HUES64 (cell line): ENCODE results near the gene RGSL1.
"Not testable (repeated sequence)": the region's sequence is repeated elsewhere in the genome, so short reads cannot be mapped to it uniquely, and the experiment has no call there.

Experiments used
- H3K27ac ChIP-seq: 2 replicates; pipeline ENCODE4 v1.7.0; 2013; ENCODE audit warnings: low read depth, low read length, inconsistent platforms
- H3K27me3 ChIP-seq: 2 replicates; pipeline ENCODE4 v1.6.1; 2013; ENCODE audit warnings: mild to moderate bottlenecking, low read length; ENCODE audit not compliant: insufficient read depth
- H3K36me3 ChIP-seq: 2 replicates; pipeline ENCODE4 v1.6.1; 2013; ENCODE audit warnings: mild to moderate bottlenecking, low read length; ENCODE audit not compliant: insufficient read depth
- H3K4me1 ChIP-seq: 2 replicates; pipeline ENCODE4 v1.6.1; 2013; ENCODE audit warnings: mild to moderate bottlenecking, low read length, moderate library complexity; ENCODE audit not compliant: insufficient read depth
- H3K4me3 ChIP-seq: 2 replicates; pipeline ENCODE4 v1.5.1; 2013; ENCODE audit warnings: mild to moderate bottlenecking, low read length, moderate library complexity
- H3K9ac ChIP-seq: 2 replicates; pipeline ENCODE4 v1.6.1; 2013; ENCODE audit warnings: mild to moderate bottlenecking, low read depth, low read length
- H3K9me3 ChIP-seq: 2 replicates; pipeline ENCODE4 v1.6.1; 2013; ENCODE audit warnings: low read depth, low read length; ENCODE audit not compliant: insufficient read depth
- WGBS: fragments of 150-250, 120-280 bp; methylation state at CpG from one replicate; pipeline ENCODE4 v1.1.7; 2013; ENCODE audit warnings: missing lambda C conversion rate; 5-methylcytosine and 5-hydroxymethylcytosine counted together

The RGSL1 gene

GRCh38 chr1:182484531-182485257 is 34.7 kb downstream of the RGSL1 start:
- Histone ChIP-seq H3K9ac (no peak overlapping the region), H3K36me3 (no peaks in the 10 kb centered on the region), H3K4me3 (no peak overlapping the region), H3K27me3 (no peaks in the 10 kb centered on the region), H3K4me1 (no peaks in the 10 kb centered on the region), H3K9me3 (no peaks in the 10 kb centered on the region), H3K27ac (no peak overlapping the region)
- 75% methylated on average over 5 of the region's 5 CpGs for WGBS

DNA sequence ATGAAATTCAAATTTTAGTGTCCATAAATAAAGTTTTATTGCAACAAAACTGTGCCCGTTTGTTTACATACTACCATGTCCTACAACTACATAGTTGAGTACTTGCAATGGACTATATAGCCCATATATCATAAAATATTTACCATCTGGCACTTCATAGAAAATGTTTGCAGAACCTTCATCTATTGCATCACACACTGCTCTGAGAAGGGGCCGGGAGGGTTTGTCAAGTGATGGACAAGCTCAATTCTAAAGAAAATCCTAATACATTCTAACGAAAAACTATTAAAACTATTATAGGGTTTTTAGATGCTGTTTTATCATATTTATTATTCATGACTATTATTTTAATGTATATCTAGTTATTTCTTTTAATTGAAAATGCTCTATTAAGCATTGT is 35.9 kb downstream of the RGSL1 start:
- Histone ChIP-seq H3K9me3 (no peaks in the 10 kb centered on the region), H3K36me3 (no peaks in the 10 kb centered on the region), H3K27ac (no peak overlapping the region), H3K4me3 (no peak overlapping the region), H3K27me3 (no peaks in the 10 kb centered on the region), H3K9ac (no peak overlapping the region), H3K4me1 (no peaks in the 10 kb centered on the region)
- 92% methylated on average over 2 of the region's 3 CpGs for WGBS

DNA sequence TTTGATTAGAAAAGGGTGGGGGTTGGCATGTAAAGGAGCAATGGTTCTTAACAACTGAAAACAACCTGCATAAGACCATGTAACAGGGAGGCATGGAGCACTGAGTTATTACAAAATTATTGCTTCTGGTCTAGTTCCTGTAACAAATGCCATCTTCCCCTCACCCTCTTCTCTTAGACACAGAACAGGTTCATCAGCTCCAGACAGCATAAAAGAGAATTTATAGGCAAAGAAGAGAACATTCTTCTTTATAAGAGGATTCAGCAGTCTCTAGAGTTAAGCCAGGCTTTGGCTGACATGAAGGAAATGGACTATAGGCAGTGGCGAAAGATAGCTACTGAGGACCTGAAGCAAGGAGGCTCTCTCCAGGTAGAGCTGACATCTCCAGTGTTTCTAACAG is 38.9 kb downstream of the RGSL1 start:
- no peaks in the 10 kb centered on the region for H3K36me3 ChIP-seq
- H3K9ac ChIP-seq, result no peak overlapping the region
- 100% methylated on average over 1 of the region's 1 CpG for WGBS
- H3K27me3 ChIP-seq, result no peaks in the 10 kb centered on the region
- H3K4me1 ChIP-seq, result no peaks in the 10 kb centered on the region
- H3K9me3 ChIP-seq, result no peaks in the 10 kb centered on the region
- H3K27ac ChIP-seq, result no peak overlapping the region
- no peak overlapping the region for H3K4me3 ChIP-seq

GRCh38 chr1:182493063-182493462 is 43.1 kb downstream of the RGSL1 start:
- H3K9me3 ChIP-seq, result no peaks in the 10 kb centered on the region
- H3K36me3 ChIP-seq, result no peaks in the 10 kb centered on the region
- no peaks in the 10 kb centered on the region; the same call in 1 of the 2 replicates for H3K27me3 ChIP-seq
- no peak overlapping the region for H3K4me3 ChIP-seq
- no peaks in the 10 kb centered on the region for H3K4me1 ChIP-seq
- H3K9ac ChIP-seq, result no peak overlapping the region
- 94% methylated on average over 2 of the region's 2 CpGs for WGBS
- H3K27ac ChIP-seq, result no peak overlapping the region

DNA sequence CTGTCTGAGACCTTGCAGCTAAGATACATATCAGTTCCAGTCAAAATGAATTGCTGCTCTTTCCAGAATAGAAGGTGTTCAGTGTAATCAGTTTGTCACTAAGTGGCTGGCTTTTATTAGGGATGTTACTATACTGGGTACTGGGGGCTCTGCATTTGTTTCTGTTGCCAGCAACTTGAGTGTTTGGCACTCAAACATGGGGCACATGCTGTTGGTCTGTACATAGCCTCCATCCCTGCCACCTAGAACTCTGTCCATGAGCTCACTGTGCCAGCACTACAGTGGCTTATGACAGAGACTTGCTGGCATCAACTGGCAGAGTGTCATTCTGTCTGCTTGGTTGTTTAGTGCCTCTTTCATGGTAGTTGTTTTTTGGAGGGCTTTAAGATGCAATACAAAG is 45.1 kb downstream of the RGSL1 start:
- no peaks in the 10 kb centered on the region for H3K4me1 ChIP-seq
- H3K36me3 ChIP-seq, result no peaks in the 10 kb centered on the region

GRCh38 chr1:182495693-182496092 is 45.7 kb downstream of the RGSL1 start:
- no peak overlapping the region for H3K27ac ChIP-seq
- no peaks in the 10 kb centered on the region for H3K36me3 ChIP-seq
- H3K4me1 ChIP-seq, result no peaks in the 10 kb centered on the region
- H3K27me3 ChIP-seq, result no peaks in the 10 kb centered on the region; the same call in 1 of the 2 replicates
- no peak overlapping the region for H3K4me3 ChIP-seq
- H3K9me3 ChIP-seq, result no peaks in the 10 kb centered on the region
- no peak overlapping the region for H3K9ac ChIP-seq

More for the DNA sequence above, 45.1 kb downstream of the RGSL1 start:
- Histone ChIP-seq H3K27ac (no peak overlapping the region), H3K9ac (no peak overlapping the region), H3K4me3 (no peak overlapping the region), H3K9me3 (no peaks in the 10 kb centered on the region), H3K27me3 (no peaks in the 10 kb centered on the region; the same call in 1 of the 2 replicates)

DNA sequence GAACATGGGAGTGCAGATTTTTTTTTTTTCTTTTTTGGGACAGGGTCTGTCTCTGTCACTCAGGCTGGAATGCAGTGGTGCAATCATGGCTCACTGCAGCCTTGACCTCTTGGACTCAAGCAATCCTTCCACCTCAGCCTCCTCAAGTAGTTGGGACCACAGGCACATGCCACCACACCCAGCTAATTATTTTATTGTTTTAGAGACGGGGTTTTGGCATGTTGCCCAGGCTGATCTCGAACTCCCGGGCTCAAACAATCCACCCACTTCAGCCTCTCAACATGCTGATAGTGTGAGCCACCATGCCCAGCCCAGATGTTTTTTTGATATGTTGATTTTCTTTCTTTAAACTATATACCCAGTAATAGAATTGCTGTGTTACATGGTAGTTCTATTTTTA is 57.7 kb downstream of the RGSL1 start:
- H3K27ac ChIP-seq, result no peak overlapping the region
- H3K9ac ChIP-seq, result no peak overlapping the region
- H3K4me3 ChIP-seq, result no peak overlapping the region
- H3K4me1 ChIP-seq, result no peaks in the 10 kb centered on the region
- 100% methylated on average over 3 of the region's 3 CpGs for WGBS
- H3K27me3 ChIP-seq, result no peaks in the 10 kb centered on the region
- H3K9me3 ChIP-seq, result no peaks in the 10 kb centered on the region
- H3K36me3 ChIP-seq, result no peaks in the 10 kb centered on the region

GRCh38 chr1:182515556-182515955 is 65.6 kb downstream of the RGSL1 start:
- 89% methylated on average over 17 of the region's 17 CpGs for WGBS

DNA sequence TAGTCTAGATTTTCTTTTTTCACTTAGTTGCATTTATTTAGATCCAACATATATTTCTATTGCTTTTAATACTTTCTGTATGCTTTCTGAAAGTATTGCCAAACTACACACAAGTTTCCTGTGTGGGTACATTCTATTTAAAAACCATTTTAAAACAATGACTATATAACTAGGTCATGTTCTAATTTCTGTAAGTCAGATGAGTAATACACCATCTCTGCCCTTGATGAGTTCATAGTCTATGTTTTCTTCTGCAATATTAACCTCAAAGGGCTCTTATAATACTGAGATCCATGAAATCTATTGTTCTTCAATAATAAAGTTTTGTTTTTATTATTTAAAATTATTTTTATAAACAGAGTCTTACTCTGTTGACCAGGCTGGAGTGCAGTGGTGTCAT is 70.8 kb downstream of the RGSL1 start:
- H3K27ac ChIP-seq, result no peak overlapping the region
- no peaks in the 10 kb centered on the region for H3K4me1 ChIP-seq
- H3K4me3 ChIP-seq, result no peak overlapping the region
- no peaks in the 10 kb centered on the region for H3K27me3 ChIP-seq
- H3K36me3 ChIP-seq, result no peaks in the 10 kb centered on the region
- no peak overlapping the region for H3K9ac ChIP-seq
- no peaks in the 10 kb centered on the region for H3K9me3 ChIP-seq

More at GRCh38 chr1:182515556-182515955, 65.6 kb downstream of the RGSL1 start:
- Histone ChIP-seq H3K4me3 (no peak overlapping the region), H3K9me3 (no peaks in the 10 kb centered on the region), H3K27ac (no peak overlapping the region), H3K36me3 (no peaks in the 10 kb centered on the region), H3K27me3 (no peaks in the 10 kb centered on the region), H3K4me1 (no peaks in the 10 kb centered on the region), H3K9ac (no peak overlapping the region)

DNA sequence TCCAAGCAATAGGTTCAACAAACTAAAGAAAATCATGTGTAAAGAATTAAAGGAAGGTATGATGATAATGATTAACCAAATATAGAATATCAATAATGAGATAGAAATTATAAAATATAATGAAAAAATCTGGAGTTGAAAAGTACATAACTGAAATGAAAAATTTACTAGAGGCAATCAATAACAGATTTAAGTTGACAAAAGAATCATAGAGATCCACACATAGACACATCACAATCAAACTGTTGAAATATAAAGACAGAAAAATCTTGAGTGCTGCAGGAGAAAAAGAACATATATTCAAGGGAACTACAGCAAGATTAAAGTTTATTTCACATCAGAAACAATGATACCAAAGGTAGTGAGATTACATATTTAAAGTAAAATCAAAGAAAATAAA is 75.4 kb downstream of the RGSL1 start:
- no peaks in the 10 kb centered on the region for H3K36me3 ChIP-seq
- no peaks in the 10 kb centered on the region for H3K9me3 ChIP-seq
- H3K9ac ChIP-seq, result no peak overlapping the region
- H3K27me3 ChIP-seq, result no peaks in the 10 kb centered on the region
- no peaks in the 10 kb centered on the region for H3K4me1 ChIP-seq
- H3K4me3 ChIP-seq, result no peak overlapping the region
- H3K27ac ChIP-seq, result no peak overlapping the region

DNA sequence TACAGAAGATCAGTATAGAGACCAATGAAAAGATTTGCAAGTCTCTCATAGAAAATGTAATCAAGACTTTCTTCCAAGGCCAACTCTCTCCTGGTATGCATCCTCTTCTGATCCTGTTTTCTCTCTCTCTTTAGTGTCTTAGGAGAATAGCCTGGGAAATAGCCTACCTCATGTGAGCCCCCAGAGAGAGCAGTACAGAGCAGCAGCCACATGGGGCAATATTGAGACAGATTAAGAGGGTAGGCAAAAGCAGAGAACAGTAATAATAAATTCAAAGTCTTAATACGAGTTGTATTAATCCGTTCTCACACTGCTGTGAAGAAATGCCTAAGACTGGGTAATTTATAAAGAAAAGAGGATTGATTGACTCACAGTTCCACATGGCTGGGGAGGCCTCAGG is 77.7 kb downstream of the RGSL1 start:
- Histone ChIP-seq H3K27me3 (no peaks in the 10 kb centered on the region), H3K9me3 (no peaks in the 10 kb centered on the region), H3K36me3 (no peaks in the 10 kb centered on the region), H3K4me1 (no peaks in the 10 kb centered on the region), H3K27ac (no peak overlapping the region), H3K4me3 (no peak overlapping the region), H3K9ac (no peak overlapping the region)
- 97% methylated on average over 2 of the region's 2 CpGs for WGBS

DNA sequence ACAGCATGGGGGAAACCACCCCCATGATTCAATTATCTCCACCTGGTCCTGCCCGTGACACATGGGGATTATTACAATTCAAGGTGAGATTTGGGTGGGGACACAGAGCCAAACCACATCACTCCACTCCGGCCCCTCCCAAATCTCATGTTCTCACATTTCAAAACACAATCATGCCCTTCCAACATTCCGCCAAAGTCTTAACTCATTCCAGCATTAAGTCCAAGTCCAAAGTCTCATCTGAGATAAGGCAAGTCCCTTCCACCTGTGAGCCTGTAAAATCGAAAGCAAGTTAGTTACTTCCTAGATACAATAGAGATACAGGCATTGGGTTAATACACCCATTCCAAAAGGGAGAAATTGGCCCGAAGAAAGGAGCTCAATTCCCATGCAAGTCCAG is 78.3 kb downstream of the RGSL1 start:
- 94% methylated on average over 5 of the region's 5 CpGs for WGBS
- H3K4me3 ChIP-seq, H3K9me3 ChIP-seq, H3K4me1 ChIP-seq, H3K27ac ChIP-seq, H3K9ac ChIP-seq, H3K36me3 ChIP-seq, H3K27me3 ChIP-seq: not testable (repeated sequence)
